GM23338 (cell line): ENCODE measurements around the gene FOLH1. TPM values are rescaled to one million over a fixed set of nuclear protein-coding genes. Genes with fewer than 3 reads are reported as not detected.
"Not testable (repeated sequence)": the region's sequence is repeated elsewhere in the genome, so short reads cannot be mapped to it uniquely, and the experiment has no call there.

Source experiments
- ATAC-seq: fragments of 200-7000 bp; cut with Tn5 transposase; 3 replicates; pipeline ENCODE4 v1.9.1; 2020
- DNase-seq: peaks from one replicate; pipeline ENCODE4 v3.0.0-alpha.2; 2015; ENCODE audit warnings: low spot score
- H2AFZ ChIP-seq: fragments of 200-600 bp; sonication (generic); 2 replicates; pipeline ENCODE4 v1.8.0; 2016; ENCODE audit warnings: antibody characterized with exemption, mild to moderate bottlenecking, moderate library complexity
- H3F3A ChIP-seq: fragments of 200-600 bp; sonication (generic); replicated peaks from 2 replicates; pipeline ENCODE4 v1.8.0; 2017; ENCODE audit warnings: antibody characterized with exemption, mixed run types, low read depth
- H3K27ac ChIP-seq: fragments of 200-600 bp; sonication (generic); 2 replicates; pipeline ENCODE4 v1.6.1; 2016; ENCODE audit warnings: low read depth
- H3K27me3 ChIP-seq: fragments of 200-600 bp; sonication (generic); 2 replicates; pipeline ENCODE4 v1.8.0; 2016; ENCODE audit warnings: mild to moderate bottlenecking, mixed run types, moderate library complexity; ENCODE audit not compliant: insufficient read depth
- H3K36me3 ChIP-seq: fragments of 200-600 bp; sonication (generic); 2 replicates; pipeline ENCODE4 v1.8.0; 2016; ENCODE audit warnings: mild to moderate bottlenecking; ENCODE audit not compliant: insufficient read depth
- H3K4me1 ChIP-seq: fragments of 200-600 bp; sonication (generic); 2 replicates; pipeline ENCODE4 v1.8.0; 2016; ENCODE audit warnings: mild to moderate bottlenecking, moderate library complexity; ENCODE audit not compliant: insufficient read depth
- H3K4me2 ChIP-seq: fragments of 200-600 bp; sonication (generic); 2 replicates; pipeline ENCODE4 v1.7.1; 2017; ENCODE audit warnings: mixed run types
- H3K4me3 ChIP-seq: fragments of 200-600 bp; sonication (generic); 2 replicates; pipeline ENCODE4 v1.6.1; 2016; ENCODE audit warnings: mixed run types
- H3K79me2 ChIP-seq: fragments of 200-600 bp; sonication (generic); replicated peaks from 2 replicates; pipeline ENCODE4 v1.8.0; 2017; ENCODE audit warnings: mild to moderate bottlenecking; ENCODE audit not compliant: insufficient read depth
- H3K9me2 ChIP-seq: fragments of 200-600 bp; sonication (generic); 2 replicates; pipeline ENCODE4 v1.8.0; 2017; ENCODE audit not compliant: insufficient read depth
- H4K20me1 ChIP-seq: fragments of 200-600 bp; sonication (generic); replicated peaks from 2 replicates; pipeline ENCODE4 v1.8.0; 2017; ENCODE audit warnings: mild to moderate bottlenecking; ENCODE audit not compliant: insufficient read depth
- H3K27ac Mint-ChIP-seq: 2 replicates; pipeline ENCODE4 v1.8.0; 2020; ENCODE audit warnings: inconsistent platforms, mild to moderate bottlenecking, moderate library complexity, mixed read lengths
- H3K27me3 Mint-ChIP-seq: 3 replicates; pipeline ENCODE4 v1.8.0; 2022; ENCODE audit warnings: low read depth, mild to moderate bottlenecking, moderate library complexity, mixed read lengths, inconsistent platforms; ENCODE audit not compliant: insufficient read depth, poor library complexity
- H3K36me3 Mint-ChIP-seq: 3 replicates; pipeline ENCODE4 v1.8.0; 2021; ENCODE audit warnings: low read depth, mild to moderate bottlenecking, inconsistent platforms, moderate library complexity, mixed read lengths
- H3K4me1 Mint-ChIP-seq: 3 replicates; pipeline ENCODE4 v1.8.0; 2020; ENCODE audit warnings: mild to moderate bottlenecking, inconsistent platforms, mixed read lengths
- H3K4me3 Mint-ChIP-seq: 3 replicates; pipeline ENCODE4 v1.8.0; 2021; ENCODE audit warnings: moderate library complexity, mild to moderate bottlenecking, inconsistent platforms, mixed read lengths
- H3K9me3 Mint-ChIP-seq: 3 replicates; pipeline ENCODE4 v1.8.0; 2020; ENCODE audit warnings: moderate library complexity, mild to moderate bottlenecking, inconsistent platforms, mixed read lengths
- CTCF ChIP-seq, 2 experiments: fragments of 200-600 bp in 1 of 2; sonication (generic) in 1 of 2; conservative IDR thresholded peaks; 2 replicates each; pipeline versions ENCODE4 v1.5.1 to v1.6.1; 2016 to 2017; ENCODE audit warnings: antibody characterized with exemption in 2 of 2, low read depth in 2 of 2, mild to moderate bottlenecking in 2 of 2, moderate library complexity in 1 of 2
- polyA plus RNA-seq: library from polyadenylated mRNA; unstranded; fragments of >200 nt; fragmentation: Nextera tagmentation; extraction: Ambion mirVana; gene quantifications from 2 replicates; pipeline ENCODE4 v1.2.1, GENCODE V29; 2016
- total RNA-seq: library from RNA; depleted of rRNA; stranded (reverse); fragments of >200 nt; shearing (Covaris generic); gene quantifications from 2 replicates; pipeline ENCODE4 v1.2.3, GENCODE V29; 2014

FOLH1 gene
- total and polyA plus RNA-seq, 2 experiments from 2014 or later: 0.32 to 1.5 TPM

- not testable (repeated sequence) for H4K20me1 ChIP-seq, H3K9me3 Mint-ChIP-seq, H3K9me2 ChIP-seq, H3K4me3 Mint-ChIP-seq, H3K36me3 Mint-ChIP-seq, H3K27ac ChIP-seq, H3K4me1 Mint-ChIP-seq, H3F3A ChIP-seq, H3K4me3 ChIP-seq, H3K36me3 ChIP-seq, H2AFZ ChIP-seq, H3K27me3 ChIP-seq, H3K27me3 Mint-ChIP-seq, H3K4me1 ChIP-seq, DNase-seq, H3K27ac Mint-ChIP-seq, ATAC-seq, H3K79me2 ChIP-seq, H3K4me2 ChIP-seq
Measured at GRCh38 chr11:49233019-49233418, 24.6 kb upstream of the FOLH1 start.

GRCh38 chr11:49231725-49232124 is 23.3 kb upstream of the FOLH1 start:
- H3K79me2 ChIP-seq, H3K36me3 ChIP-seq, ATAC-seq, H3K4me3 ChIP-seq, H3K27ac ChIP-seq, H3K27ac Mint-ChIP-seq, H3K4me1 Mint-ChIP-seq, H3K4me1 ChIP-seq, H3K4me2 ChIP-seq, H3K27me3 Mint-ChIP-seq, H3F3A ChIP-seq, H3K9me2 ChIP-seq, H3K4me3 Mint-ChIP-seq, H3K36me3 Mint-ChIP-seq, H2AFZ ChIP-seq, H4K20me1 ChIP-seq, H3K27me3 ChIP-seq, H3K9me3 Mint-ChIP-seq: not testable (repeated sequence)
- peak; percentile 43 for DNase-seq
- TF ChIP-seq CTCF (conservative IDR thresholded peaks at IDR 0.05; ENCODE audit: low read depth in 2 of 2): peak; percentile 26 to 33

- not testable (repeated sequence) for H3K27ac ChIP-seq, H4K20me1 ChIP-seq, H3K36me3 ChIP-seq, H3K4me3 ChIP-seq, H3K9me2 ChIP-seq, H3F3A ChIP-seq, H3K27ac Mint-ChIP-seq, H3K27me3 Mint-ChIP-seq, H3K4me1 Mint-ChIP-seq, H3K4me1 ChIP-seq, H3K27me3 ChIP-seq, H3K79me2 ChIP-seq, H3K4me3 Mint-ChIP-seq, H3K4me2 ChIP-seq, H3K36me3 Mint-ChIP-seq, H3K9me3 Mint-ChIP-seq
- ATAC-seq: peak; percentile 87
- DNase-seq: peak; percentile 75
- peak; percentile 56 to 60 for TF ChIP-seq CTCF (conservative IDR thresholded peaks at IDR 0.05; ENCODE audit: low read depth in 2 of 2)
- 0 out of 2 replicates have a peak overlapping the region, but pooled peaks have one; percentile 5 for H2AFZ ChIP-seq
Measured at GRCh38 chr11:49230534-49230933, 22.1 kb upstream of the FOLH1 start.

- H3K27ac ChIP-seq, H3K4me1 Mint-ChIP-seq, H3K9me2 ChIP-seq, H3K36me3 ChIP-seq, H3K27ac Mint-ChIP-seq, H3K4me2 ChIP-seq, H3F3A ChIP-seq, H3K36me3 Mint-ChIP-seq, H3K27me3 ChIP-seq, H3K27me3 Mint-ChIP-seq, ATAC-seq, H3K9me3 Mint-ChIP-seq, DNase-seq, H3K4me3 ChIP-seq, H4K20me1 ChIP-seq, H3K4me3 Mint-ChIP-seq, H3K4me1 ChIP-seq, H3K79me2 ChIP-seq: not testable (repeated sequence)
- H2AFZ ChIP-seq: 0 out of 2 replicates have a peak overlapping the region, but pooled peaks have one; percentile 5
Measured at GRCh38 chr11:49230001-49230400, 21.6 kb upstream of the FOLH1 start.
